Mesenteric fat pad (tissue), 1 donor: ENCODE data around the gene MCOLN2. TPM values are rescaled to one million over a fixed set of nuclear protein-coding genes. Genes with fewer than 3 reads are reported as not detected.
"Not testable (repeated sequence)": the region's sequence is repeated elsewhere in the genome, so short reads cannot be mapped to it uniquely, and the experiment has no call there.

ENCODE experiments used
- DNase-seq: peaks from one replicate; pipeline ENCODE4 v3.0.0-alpha.2; 2020; ENCODE audit warnings: low spot score
- total RNA-seq: library from RNA; stranded (reverse); fragmentation: NEBNext Ultra II Directional; extraction: Animal tissue kit (Norgen Biotek cat#: 25700); gene quantifications from one replicate; pipeline ENCODE4 v1.2.1, GENCODE V29; 2021
- donor health status: DM: yes; HTN: yes; CAD: no.

The MCOLN2 gene
- total RNA-seq, 1 donor from 2014 or later = 0.29 TPM

DNA sequence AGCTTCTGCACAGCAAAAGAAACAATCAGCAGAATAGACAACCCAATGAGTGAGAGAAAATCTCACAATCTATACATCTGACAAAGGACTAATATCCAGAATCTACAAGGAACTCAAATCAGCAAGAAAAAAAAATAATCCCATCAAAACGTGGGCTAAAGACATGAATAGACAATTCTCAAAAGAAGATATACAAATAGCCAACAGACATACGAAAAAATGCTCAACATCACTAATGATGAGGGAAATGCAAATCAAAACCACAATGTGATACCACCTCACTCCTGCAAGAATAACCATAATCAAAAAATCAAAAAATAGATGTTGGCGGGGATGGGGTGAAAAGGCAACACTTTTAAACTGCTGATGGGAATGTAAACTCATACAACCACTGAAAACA lies 10.4 kb downstream of the MCOLN2 start:
- not testable (repeated sequence) for DNase-seq

GRCh38 chr1:84985365-84985764 lies 11.5 kb downstream of the MCOLN2 start:
- DNase-seq = no peak

GRCh38 chr1:84982395-84982794 lies 14.5 kb downstream of the MCOLN2 start:
- no peak for DNase-seq

DNA sequence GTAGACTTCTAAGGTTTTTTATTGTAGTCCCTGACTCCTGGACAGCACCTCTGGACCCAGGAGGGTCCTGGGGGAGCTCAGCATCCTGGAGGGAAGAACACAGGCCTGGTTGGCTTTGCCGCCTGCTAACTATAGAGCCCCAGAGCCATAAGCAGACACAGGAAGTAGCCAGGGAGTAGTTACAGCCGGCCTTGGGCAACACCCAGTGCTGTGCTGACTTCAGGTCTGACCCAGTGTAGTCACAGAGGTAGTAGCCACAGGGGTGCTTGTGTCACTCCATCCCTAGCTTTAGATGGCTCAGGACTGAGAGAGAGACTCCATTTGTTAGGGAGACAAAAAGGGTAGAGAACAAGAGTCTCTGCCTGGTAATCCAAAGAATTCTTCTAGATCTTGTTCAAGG lies 21.9 kb downstream of the MCOLN2 start:
- no peak for DNase-seq

- DNase-seq = no peak
These were observed 23.2 kb downstream of the MCOLN2 start for GRCh38 chr1:84973498-84974334.

DNA sequence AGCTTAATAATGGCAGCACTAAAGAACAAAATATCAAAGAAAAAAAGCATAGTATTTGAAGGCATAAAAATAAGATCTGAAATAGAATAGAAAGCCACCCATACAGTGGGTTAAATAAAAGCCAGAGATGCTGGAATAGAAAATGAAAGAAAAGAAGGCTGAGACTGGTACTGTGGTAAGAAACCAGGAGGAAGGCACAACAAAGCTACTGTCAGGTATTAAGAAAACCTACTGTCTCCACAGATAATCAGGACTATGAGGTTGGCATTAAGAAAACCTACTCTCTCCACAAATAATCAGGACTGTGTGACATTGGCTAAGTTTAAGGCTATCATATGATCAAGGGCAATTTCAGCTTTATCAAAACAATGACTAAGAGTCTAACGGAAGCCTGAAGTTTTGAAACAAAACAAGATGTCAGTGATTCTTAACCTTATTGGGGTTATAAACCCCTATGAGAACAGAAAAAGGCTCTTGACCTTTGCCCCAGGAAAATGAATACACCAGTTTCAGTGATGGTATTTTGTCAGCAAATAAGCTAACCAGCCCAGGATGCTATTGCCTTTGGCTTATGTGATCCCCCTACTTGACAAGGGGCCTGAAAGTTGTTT lies 24.4 kb downstream of the MCOLN2 start:
- DNase-seq = no peak

GRCh38 chr1:84971957-84972356 lies 25.0 kb downstream of the MCOLN2 start:
- no peak for DNase-seq

DNA sequence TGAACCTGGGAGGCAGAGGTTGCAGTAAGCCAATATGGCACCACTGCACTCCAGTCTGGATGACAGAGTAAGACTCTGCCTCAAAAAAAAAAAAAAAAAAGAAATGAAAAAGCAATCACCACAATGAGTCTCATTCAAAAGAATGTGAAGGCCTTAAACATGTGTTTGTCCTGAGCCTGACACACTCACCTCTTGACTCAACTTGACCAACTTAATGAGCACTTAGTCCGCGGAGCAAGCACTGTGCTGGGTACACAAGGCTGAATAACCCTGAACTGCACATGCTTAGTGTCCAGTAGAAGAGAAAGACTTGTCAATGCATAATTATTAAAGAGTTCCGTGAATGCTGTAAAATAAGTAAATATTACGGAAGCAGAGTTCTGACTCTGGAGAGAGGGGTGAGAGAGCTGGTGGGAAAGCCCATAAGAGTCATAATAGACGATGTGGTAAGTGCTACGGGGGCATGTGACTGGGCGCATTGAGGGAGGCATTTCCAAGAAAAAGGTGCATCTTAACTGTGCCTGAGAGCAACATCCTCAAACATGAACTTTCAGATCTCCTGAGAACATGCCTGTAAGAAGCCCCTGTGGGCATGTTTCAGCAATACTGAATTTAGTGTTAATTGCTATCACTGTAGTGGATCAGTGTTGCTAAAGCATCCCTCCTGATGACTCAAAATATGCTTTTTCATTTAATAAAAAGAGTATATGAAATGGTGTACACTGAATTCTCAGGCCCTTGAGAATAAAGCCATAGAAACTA lies 27.2 kb downstream of the MCOLN2 start:
- DNase-seq = no peak

DNA sequence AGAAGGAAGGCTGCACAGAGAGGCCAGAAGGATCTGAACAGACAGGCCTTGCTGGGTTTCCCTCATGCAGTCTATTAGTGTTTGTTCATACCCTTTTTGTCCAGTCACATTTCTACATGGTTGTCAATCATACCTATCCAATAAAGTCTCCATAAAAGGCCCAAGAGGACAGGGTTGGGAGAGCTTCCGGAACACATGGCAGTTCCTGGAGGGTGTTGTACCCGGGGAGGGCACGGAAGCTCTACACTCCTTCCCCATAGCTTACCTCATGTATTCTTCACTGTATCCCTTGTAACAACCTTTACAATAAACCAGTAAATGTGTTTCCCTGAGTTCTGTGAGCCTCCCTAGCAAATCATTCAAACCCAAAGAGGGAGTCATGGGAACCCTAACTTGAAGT lies 28.0 kb downstream of the MCOLN2 start:
- DNase-seq = no peak

DNA sequence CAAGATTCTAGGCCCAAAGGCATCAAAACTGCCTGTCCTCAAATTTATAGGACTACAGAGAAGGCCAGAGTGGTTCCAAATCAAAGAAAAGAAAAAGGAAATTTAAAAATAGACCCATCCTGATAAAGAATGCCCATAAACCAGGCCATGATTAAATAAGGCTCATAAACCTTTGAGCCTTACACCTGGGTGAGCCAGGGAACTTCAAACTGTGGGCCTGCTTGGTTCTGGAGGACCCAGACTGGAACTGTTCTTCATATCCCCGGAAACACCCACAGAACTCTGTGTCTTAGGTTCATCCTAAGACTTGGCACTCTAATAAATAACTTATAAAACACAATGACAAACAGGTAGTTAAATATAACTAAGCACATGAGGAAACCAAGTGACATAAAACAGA lies 28.8 kb downstream of the MCOLN2 start:
- no peak for DNase-seq

DNA sequence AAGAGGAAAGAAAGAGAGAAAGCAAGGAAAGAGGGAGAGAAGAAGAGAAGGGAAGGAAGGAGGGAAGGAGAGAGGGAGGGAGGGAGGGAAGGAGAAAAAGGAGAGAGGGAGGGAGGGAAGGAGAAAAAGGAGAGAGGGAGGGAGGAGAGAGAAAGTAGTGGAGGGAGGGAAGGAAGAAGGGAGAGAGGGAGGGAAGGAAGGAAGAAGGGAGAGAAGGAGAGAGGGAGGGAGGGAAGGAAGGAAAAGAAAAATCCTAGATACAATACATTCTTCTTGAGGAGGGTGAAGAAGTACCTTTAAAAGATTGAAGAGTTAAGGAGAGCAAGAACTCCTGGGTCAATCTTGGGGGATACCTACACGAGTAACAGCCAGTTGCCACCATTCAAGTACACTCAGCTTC lies 29.2 kb downstream of the MCOLN2 start:
- no peak for DNase-seq

- no peak for DNase-seq
These were observed 33.9 kb downstream of the MCOLN2 start for GRCh38 chr1:84963021-84963420.

DNA sequence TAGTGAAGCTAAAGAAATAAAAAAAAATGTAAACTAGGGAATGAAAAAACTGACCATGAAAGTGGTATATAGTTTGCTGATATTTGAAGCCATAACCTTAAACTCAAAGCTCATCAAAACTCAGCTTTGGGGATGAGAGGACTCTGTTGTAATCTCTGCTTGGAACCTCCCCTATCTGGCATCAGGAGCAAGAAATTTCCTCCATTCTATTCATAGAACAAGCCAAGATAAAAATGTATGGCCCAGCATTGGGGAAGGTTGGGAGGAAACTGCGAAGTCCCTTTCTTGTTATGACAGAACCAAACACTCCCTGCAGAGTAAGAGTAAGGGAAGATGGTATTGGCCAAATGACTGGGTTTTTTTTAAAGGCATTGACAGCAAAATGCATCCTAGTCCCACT lies 35.6 kb downstream of the MCOLN2 start:
- no peak for DNase-seq

DNA sequence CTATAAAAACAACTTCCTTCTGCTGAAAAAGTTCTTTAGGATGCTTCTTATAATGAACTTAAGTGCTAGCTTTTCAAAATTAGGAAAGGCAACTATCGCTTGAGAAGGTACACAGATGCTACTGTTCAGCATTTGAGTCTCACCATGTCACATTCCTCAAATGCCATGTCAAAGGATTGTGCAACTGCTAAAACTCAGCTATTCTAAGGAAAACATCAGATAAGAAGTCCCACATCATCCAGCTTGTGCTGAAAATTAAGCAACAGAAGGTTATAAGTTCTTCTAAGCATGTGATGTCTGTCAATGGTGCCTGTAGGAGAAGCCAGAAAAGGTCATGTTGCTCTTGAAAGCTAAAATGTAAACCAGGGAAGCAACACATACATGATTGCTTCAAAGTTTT lies 36.5 kb downstream of the MCOLN2 start:
- DNase-seq = no peak

GRCh38 chr1:84959294-84959693 lies 37.6 kb downstream of the MCOLN2 start:
- no peak for DNase-seq

- DNase-seq = no peak
These were observed 38.9 kb downstream of the MCOLN2 start for GRCh38 chr1:84957966-84958365.

- no peak for DNase-seq
These were observed 40.3 kb downstream of the MCOLN2 start for GRCh38 chr1:84956655-84957054.

- DNase-seq = no peak
These were observed 40.8 kb downstream of the MCOLN2 start for GRCh38 chr1:84956097-84956496.

GRCh38 chr1:84949664-84950063 lies 47.2 kb downstream of the MCOLN2 start:
- DNase-seq = no peak

- no peak for DNase-seq
These were observed 49.1 kb downstream of the MCOLN2 start for GRCh38 chr1:84947536-84948410.

GRCh38 chr1:84946631-84947030 lies 50.3 kb downstream of the MCOLN2 start:
- no peak for DNase-seq
